HG02840 (cell line): ENCODE data around the gene PEPD.

Experiments used
- ATAC-seq: cut with Tn5 transposase; IDR thresholded peaks from one replicate; pipeline ENCODE4 v1.9.1; 2021; ENCODE audit warnings: mild to moderate bottlenecking, moderate library complexity, moderate number of reproducible peaks; ENCODE audit not compliant: unreplicated experiment, low FRiP score

Gene PEPD

DNA sequence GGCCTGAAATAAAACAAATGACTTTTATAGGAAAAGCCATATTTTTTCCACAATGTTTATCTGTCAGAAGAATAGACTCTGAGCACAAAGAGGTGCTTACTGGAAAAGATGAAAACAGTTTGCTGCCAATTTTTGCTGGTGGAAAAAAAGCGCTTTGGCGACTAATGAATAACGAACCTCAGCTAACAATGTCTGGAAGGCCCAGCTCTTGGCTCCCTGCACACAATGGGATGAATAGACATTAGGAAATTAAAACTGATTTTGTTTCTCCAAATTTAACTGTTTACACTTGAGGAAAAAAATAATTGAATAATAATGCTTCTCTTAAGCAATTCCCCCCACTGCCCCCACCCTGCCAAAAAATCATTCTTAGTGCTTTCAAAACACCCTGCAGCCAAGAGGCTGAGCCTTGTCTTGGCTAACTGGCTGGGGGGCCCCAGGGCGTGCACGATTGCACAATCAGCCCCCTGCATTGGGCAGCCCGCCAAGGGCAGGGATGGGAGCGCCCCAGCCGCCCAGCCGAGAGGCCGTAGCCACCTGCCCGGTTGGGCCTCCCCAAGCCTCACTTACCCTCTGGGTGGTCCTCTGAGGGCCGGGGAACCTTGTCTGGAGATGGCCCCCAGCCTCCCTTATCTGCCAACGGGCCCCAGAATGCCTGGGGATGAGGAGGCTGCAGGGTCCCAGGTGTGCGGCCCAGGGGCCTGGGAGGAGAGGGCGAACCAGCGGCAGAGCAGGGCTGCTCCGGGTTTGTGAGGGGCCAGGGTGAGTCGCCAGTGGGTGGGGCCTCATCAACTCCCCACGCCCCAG is 131.3 kb downstream of the PEPD start:
- ATAC-seq: no peak

DNA sequence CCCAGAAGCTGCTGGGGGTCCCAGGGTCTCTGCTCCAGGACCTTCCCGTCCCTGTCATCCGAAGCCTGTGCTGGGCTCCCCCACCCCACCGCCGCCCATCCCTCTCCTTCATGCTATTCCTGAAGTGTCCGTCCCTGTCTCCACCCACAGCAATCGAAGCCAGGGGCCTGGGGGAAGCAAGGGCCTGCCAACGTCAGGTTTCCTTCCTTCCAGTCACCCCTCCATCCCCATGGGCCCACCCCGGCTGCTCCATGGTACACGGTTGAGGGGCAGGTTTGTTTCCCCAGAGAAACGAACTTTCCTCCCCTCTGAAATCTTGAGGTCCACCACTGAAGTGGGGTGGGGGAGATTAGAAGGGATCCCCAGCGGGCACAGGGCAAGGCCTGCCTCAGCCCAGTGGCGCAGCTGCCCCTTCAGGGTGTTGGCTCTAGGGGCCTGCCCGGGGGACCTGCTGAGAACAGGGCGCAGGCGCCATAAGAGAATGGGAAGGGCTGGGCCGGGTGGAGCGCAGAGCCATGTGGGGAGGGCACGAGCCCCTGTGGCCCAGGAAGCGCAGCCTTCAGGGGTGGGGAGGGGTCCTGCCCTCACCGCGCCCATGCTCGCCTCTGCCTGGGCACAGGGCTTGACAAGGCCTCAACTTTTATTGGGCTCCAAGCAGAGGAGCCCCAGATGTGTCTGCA is 132.0 kb downstream of the PEPD start:
- no peak for ATAC-seq

DNA sequence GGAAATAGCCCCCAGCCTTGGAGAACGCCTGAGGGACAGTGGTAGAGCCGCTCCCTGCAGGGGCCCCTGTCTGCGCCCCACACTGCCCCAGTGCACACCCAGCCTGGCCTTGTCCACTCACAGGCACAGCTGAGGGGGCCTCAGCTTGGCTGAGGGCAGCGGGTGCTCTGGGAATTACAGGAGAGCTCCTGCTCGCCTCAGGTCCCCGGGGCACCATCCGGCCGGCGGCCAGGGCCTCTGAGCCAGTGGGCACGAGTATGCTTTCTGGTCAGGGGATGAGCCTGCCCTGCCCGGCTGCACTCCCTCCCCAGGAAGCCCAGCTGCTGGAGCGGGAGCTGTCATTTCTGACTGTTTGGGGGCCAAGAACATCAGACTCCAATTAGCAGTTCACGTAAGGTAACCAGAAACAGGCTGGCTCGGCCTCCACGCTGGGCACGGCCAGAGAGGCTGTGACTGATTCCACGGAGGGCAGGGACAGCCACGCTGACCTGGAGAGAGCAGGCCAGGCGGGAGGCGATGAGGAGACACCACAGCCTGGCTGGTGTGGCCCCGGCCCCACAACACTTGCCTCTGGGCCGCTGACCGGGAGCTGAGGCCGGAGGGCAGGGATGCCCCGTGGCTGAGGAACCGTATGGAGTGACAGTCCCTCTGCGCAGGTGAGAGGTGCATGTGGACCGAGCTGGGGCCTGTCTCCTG is 132.7 kb downstream of the PEPD start:
- no peak for ATAC-seq

DNA sequence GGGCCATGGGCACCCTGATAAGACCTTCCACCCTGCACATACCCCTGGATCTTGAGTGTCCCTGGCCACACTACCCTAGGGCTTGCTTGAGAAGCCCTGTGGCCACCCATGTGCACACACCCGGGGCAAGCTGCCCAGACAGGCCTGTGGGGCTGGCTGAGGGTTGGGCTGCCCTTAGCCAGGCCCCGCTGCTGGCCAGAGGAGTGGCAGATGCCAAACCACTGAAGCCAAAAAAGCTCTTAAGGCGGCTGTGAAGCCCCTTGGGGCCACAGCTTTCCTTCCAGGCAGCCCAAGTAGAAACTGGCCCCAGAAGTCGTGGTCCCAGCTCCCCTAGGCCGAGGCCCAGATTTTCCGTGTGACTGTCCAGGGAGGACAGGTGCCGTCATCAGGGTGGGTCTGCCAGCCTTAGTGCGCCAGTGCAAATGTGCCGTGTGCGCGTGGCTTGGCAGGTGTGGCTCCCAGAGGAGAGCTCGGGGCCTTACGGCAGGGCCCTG is 133.3 kb downstream of the PEPD start:
- no peak for ATAC-seq

DNA sequence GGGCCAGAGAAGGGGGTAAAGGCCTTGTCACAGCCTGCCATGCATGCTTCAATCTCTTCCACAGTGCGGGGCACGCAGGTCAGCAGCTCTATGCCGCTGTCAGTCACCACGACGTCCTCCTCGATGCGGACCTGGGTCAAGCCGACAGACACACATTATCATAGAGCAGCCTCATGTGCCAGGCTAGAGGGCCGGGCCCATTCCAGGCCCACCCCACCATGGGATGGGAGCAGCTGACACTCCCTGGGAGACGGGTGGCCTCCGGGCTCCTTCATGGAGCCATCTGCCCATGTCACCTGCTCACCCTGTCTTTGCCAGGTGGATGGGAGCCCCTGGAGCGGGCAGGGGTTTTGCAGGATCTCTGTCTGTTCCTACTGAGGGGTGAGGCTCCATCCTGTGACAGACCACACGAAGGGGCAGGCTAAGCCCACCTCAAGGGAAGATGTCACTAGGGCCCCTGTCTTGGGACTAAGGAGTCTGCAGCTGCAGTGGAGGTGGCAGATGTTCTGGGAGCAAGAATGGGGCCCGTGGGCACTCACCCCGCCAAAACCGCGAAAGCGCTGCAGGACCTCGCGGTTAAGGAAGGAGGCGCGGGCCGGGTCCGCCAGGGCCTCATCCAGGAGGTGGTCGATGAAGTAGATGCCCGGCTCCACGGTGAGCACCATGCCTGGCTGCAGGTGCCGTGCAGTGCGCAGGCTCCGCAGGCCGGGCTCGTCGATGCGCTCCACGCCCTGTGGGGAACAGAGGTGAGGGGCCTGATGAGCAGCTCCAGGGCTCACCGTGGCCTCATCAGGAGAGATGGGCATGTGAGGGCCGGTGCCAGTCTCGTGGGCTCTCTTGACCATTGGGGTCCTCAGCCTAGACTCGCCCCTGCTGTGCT is 134.0 kb downstream of the PEPD start:
- no peak for ATAC-seq

DNA sequence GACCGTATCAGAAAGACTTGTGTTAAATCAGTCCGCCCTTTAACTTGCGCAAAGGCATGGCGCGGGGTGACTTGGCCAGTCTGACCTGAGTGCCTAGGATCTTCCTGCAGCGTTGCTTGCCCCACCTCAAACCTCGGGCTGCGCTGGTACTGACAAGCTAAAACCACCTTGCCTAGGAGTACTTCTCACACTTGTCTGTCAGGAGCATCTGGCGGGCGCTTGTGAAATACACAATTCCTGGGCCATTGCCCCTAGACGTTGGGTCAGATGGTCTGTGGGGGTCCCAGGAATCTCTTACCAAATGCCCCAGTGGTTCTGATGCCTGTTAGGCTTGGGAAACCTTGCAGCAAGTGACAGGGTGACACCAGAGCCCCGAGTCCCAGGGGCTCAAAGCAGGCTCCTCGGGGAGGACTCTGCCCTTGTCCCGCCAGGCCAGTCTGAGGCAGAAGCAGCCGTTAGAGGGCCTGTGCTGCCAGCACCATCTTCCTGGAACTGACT is 135.2 kb downstream of the PEPD start:
- ATAC-seq: no peak

DNA sequence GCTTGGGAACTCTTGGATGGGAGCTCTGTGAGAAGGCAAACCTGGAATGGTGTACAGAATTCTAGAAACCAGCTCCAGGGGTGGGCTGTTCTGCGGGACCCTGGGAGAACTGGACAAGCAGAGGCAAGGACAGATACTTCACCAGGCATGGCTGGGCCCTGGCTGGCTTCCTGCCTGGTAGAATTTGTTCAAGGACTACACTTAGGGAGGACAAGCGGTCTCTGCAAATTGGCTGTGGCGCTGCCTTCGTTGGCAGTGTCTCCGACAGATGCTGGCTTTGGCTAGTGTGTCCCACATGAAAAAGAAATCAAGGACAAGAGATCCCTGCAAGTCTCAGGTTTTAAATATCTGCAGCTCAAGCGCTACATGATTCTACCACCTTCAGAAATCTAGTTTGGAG is 135.6 kb downstream of the PEPD start:
- ATAC-seq: no peak

DNA sequence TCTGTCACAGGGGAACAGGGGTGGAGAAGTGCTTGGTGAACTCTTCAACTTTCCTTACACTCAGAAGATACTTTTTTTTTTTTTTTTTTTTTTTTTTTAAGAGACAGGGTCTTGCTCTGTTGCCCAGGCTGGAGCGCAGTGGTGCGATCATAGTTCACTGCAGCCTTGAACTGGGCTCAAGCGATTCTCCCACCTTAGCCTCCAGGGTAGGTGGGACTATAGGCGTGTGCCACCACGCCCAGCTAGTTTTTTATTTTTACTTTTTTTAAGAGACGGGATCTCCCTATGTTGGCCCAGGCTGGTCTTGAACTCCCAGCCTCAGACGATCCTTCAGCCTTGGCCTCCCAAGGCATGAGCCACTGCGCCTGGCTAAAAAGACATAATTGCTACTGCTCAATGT is 136.6 kb downstream of the PEPD start:
- no peak for ATAC-seq

DNA sequence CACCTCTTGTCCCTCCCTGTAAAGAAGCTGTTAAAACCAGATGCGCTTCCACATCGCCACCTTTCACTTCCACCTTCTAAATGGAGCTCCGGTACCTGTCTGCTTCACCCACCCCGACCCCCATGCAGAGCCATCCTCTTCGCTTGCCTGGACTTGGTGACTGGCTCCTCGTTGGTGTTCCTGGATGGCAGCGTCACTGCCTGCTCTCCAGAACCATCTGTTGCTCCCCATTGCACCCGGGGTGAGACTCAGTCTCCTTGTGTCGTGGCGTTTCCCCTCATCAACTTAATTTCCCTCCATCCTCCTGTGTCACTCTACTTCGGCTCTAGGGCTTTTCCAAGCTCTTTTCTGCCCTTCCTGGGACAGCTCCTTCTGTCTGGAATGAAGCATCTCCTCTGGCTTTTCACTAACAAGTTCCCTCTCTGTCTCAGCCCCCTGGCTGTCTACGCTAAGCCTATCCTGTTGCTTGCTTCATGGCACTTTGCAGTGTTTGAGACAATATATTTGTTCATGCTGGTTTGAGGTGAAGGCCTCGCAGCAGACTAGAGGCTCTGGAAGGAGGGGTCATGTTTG is 137.8 kb downstream of the PEPD start:
- no peak for ATAC-seq

DNA sequence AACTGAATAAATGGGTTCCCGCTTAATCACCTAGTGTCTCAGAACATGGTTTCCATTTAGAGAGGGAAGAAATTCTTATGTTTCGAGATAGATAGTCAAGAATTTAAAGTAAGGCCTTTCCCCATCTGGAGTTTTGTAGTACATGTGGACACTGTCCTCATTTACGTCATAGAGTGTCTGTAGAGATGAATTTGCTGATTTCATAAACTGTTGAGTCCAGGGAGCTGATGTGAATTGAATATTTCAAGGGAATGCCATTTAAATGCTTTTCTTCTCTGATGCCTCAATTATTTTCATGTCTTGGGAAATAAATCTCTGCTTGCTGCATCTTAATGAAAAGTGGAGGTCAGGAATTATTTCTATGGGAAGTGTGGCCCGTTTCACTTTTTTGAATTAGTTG is 138.6 kb downstream of the PEPD start:
- no peak for ATAC-seq

DNA sequence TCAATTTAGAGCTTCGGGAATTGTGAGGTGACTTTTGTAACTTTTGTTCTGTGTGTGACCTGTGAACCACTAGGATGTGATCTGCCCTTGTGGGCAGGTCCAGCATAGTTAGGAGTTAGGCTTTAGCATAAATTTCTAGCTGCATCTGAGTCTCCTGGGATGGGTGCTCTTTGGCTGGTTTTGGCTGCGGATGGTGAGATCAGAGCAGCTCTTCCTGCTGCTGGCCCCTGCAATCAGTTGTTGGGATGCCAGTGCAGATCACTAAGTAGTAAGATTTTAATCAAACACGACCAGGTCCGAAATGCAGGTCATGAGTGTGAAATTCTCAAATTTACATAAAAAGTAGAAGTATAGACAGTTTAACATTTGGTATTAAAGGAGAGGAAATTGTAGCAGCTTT is 139.6 kb downstream of the PEPD start:
- ATAC-seq: no peak

DNA sequence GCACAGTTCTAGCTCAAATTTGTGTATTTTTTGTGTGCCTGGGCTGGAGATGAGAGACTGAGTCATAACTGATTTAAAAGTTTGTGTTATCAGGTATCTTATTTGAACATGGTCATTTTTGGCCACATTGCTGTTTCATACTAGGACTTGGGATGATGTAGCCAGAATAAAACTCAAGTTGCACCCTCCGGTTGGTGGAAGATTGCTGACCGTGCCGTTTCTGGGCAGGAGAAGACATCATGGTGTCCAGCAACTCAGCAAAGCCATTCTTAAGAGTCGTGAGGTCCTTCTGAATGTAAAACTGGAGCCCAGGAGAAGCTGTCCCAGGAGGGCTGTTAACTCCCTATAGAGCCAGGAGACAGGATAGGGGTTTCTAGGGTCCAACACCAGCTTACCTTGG is 140.5 kb downstream of the PEPD start:
- ATAC-seq: no peak

DNA sequence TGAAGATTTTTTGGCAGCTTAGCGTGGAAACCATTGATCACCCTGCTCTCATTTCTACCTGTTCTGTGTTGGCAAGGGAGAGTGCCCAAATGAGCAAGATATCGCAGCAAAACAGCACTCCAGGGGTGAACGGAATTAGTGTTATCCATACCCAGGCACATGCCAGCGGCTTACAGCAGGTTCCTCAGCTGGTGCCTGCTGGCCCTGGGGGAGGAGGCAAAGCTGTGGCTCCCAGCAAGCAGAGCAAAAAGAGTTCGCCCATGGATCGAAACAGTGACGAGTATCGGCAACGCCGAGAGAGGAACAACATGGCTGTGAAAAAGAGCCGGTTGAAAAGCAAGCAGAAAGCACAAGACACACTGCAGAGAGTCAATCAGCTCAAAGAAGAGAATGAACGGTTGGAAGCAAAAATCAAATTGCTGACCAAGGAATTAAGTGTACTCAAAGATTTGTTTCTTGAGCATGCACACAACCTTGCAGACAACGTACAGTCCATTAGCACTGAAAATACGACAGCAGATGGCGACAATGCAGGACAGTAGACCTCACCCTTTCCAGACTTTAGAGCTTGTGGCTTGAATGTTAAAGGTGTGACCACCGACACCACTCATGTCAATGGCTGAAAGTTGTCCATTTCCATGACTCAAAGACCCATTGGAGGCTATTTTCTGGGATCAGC is 142.3 kb downstream of the PEPD start:
- ATAC-seq: no peak

DNA sequence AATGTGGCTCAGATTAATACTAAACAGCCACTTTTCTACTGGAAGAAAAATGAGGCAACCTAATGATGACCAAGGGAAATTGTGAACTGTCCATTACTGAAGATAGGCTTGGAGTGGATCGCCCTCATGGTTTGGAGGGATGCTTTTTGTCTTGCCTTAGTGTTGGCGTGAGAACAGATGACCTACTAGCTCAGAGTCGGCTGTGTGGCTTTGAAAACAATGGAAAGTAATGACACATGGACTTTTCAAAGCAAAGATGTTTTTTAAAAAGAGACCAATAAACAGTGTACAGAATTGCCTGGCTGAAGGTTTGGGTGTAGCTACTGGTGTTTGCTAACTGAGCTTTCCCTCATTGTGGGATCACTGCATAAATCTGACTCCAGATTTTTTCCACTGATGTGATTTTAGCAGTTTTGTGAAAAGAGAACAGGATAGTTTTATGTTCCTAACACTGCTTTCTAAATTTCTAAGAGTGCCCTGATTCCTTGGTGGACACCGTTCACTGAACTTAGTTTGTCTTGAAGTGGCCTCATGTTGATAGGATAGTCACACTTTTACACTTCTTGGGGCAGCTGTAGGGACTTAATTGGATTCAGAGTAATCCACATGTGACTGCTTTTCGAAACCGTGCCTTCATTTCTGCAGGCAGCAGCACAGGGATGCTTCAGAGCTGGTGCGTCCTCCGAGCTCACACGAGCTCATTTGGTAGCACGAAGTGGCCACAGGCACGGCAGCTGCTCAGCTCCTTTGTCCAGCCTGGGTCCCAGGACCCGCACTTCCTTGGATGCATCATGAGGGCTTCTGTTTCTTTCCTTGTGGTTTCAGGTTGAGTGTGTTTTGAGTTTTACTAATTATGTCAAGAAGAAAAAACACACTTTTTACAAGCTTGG is 143.8 kb downstream of the PEPD start:
- no peak for ATAC-seq

DNA sequence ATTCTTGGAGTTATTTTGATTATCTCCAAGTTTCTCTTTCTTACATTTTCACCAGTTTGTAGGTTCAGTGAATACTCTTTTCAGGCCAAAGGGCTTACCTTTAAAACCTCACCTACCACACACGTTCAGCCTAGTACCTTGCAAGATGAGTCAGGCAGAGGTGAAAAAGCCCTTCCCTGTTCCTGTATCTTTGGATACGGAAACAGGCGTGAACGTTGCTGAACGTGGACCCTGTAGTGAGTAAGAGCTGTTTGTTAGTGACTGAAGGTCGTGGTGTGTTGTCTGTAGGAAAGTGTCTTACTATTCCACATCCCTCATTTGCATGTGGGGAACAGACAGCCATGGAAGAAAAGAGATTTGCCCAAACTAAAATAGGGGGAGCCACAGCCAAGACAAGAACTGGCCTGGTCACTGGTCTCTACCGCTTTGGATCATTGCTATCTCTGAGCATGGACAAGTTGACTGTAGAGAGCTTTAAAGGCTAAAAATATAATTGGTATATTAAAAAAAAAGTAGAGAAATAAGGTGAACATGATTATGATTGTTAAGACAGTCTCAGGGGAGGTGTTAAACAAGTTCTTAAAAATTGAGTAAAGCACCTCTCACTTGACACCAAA is 144.5 kb downstream of the PEPD start:
- ATAC-seq: no peak

DNA sequence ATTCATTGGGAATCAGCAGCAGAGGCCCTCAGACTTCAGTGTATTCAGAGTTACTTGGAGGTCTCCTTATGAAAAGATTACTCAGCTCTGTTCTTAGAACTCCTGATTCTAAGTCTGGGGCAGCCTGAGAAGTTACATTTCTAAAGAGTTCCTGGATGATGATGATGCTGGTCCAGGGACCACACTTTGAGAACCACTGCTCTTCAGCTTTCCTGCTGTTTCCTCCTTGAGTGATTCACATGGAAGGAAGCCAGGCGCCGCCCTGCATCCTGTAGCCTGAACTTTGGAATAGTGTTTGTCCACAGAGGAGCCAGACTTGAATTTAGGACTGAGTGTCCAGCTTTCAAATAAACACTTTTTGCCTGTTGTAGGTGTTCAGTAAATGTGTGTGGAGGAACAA is 145.2 kb downstream of the PEPD start:
- no peak for ATAC-seq

DNA sequence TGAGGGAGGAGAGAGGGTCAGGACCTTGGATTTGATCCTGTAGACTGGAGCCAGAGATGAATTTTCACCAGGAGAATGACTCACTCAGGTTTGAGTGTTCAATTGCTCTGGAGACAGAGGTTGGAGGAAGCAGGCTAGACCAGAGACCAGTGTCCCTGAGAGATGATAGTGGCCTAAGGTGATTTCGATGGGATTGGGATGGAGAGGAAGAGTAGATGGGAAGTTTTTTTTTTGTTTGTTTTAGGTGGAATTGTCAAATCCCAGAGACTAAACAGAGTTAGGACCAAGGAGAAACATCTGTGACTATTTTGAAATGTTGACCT is 145.8 kb downstream of the PEPD start:
- no peak for ATAC-seq

DNA sequence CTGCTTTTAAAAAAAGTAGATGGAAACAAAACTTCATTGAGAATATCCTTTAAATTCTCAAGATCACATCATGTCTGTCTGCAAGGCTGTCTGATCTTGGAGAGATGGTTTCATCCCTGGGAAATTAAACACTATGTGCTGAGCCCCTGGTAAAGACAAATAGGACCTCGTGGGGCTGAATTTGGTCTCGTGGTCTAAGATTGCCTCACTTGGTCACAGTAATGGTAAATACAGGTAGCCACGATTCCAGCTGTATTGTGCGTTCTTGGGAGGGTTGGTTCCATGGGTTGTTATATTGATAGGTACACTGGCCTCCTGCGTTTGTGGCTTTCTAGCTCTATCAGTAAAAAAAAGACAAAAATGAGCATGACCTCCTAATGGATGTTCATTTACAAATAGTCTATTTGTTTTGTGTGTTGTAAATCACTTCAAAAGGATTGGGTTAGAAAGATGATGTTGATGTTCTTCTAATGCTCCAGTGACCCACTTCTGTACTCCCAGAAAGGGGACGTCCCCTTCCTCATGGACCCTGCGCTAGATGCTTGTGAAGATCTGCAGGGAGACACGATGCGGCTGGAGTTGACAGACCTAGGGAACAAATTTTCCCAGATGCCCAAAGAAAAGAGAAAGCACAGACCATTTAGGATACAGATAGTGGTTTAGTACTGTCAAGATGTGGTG is 146.3 kb downstream of the PEPD start:
- no peak for ATAC-seq
